K562 (cell line): ENCODE results near the gene HSD17B10. TPM values are rescaled to one million over a fixed set of nuclear protein-coding genes. Genes with fewer than 3 reads are reported as not detected.

ENCODE experiments used
- ATAC-seq: fragments of 200-7000 bp; cut with Tn5 transposase; 3 replicates; pipeline ENCODE4 v1.9.1; 2020; ENCODE audit warnings: moderate library complexity
- BruUV-seq: library from RNA; stranded (reverse); fragments of 400-500 nt; replicated peaks from 2 replicates; lab custom pipeline; 2021; lab: Mats Ljungman, UMichigan
- CTCF ChIA-PET: fragments of 300-600 bp; formaldehyde crosslinking; extraction: SDS; loops from one replicate; lab custom pipeline; 2021; ENCODE audit warnings: low intra/inter-chr PET ratio; lab: Yijun Ruan, JAX
- POLR2A ChIA-PET: fragments of 300-600, 350-650 bp; sonication (Branson Sonifier 250); formaldehyde crosslinking; extraction: SDS; loops from one replicate; lab custom pipeline; 2021; ENCODE audit warnings: antibody characterized with exemption, inconsistent platforms; lab: Yijun Ruan, JAX
- DNase-seq, 4 experiments: peaks; one replicate each; pipeline versions ENCODE4 v3.0.0 to v3.0.0-alpha.2; 2011 to 2018; ENCODE audit warnings: low spot score in 3 of 4, mixed read lengths in 3 of 4; ENCODE audit errors: extremely low read depth in 1 of 4
- FAIRE-seq: peaks from 2 replicates; lab custom pipeline; 2011; peaks lifted over from hg19 to GRCh38; lab: Jason Lieb, UNC
- H2AFZ ChIP-seq: 2 replicates; pipeline ENCODE4 v1.6.0; 2011; ENCODE audit warnings: low read depth, low read length, control low read depth, inconsistent platforms
- H3K27ac ChIP-seq: fragments of 200-600 bp; 3 replicates; pipeline ENCODE4 v1.8.0; 2011; ENCODE audit warnings: low read depth, mild to moderate bottlenecking, control low read depth, inconsistent platforms, low read length, moderate library complexity, mixed read lengths; ENCODE audit errors: extremely low read depth
- H3K27me3 ChIP-seq, 2 experiments: fragments of 300-600 bp in 1 of 2; 2 replicates in 1 of 2; 3 replicates in 1 of 2; pipeline versions ENCODE4 v1.6.0 to v1.8.0; 2011; ENCODE audit warnings: inconsistent platforms in 2 of 2, low read length in 2 of 2, mild to moderate bottlenecking in 1 of 2, mixed read lengths in 1 of 2, moderate library complexity in 1 of 2; ENCODE audit not compliant: control insufficient read depth in 2 of 2, insufficient read depth in 2 of 2
- H3K36me3 ChIP-seq: fragments of 300-600 bp; 3 replicates; pipeline ENCODE4 v1.8.0; 2011; ENCODE audit warnings: mild to moderate bottlenecking, low read length, inconsistent platforms; ENCODE audit not compliant: control insufficient read depth, insufficient read depth
- H3K4me1 ChIP-seq, 2 experiments: fragments of 200-600 bp in 1 of 2; replicated peaks in 1 of 2; 2 replicates in 1 of 2; 3 replicates in 1 of 2; pipeline versions ENCODE4 v1.5.1 to v1.8.0; 2011; ENCODE audit warnings: inconsistent platforms in 2 of 2, low read length in 2 of 2, mild to moderate bottlenecking in 1 of 2, mixed read lengths in 1 of 2, moderate library complexity in 1 of 2; ENCODE audit not compliant: control insufficient read depth in 2 of 2, insufficient read depth in 2 of 2
- H3K4me2 ChIP-seq: 2 replicates; pipeline ENCODE4 v1.6.1; 2011; ENCODE audit warnings: low read length, control low read depth, inconsistent platforms, mixed read lengths; ENCODE audit not compliant: insufficient read depth
- H3K4me3 ChIP-seq: fragments of 200-600 bp; sonication (generic), shearing (Covaris generic); 2 replicates; pipeline ENCODE4 v1.5.1; 2016; ENCODE audit warnings: control low read depth, inconsistent platforms
- H3K79me2 ChIP-seq: fragments of 200-600 bp; 3 replicates; pipeline ENCODE4 v1.8.0; 2011; ENCODE audit warnings: low read length, inconsistent platforms; ENCODE audit not compliant: control insufficient read depth, insufficient read depth
- H3K9ac ChIP-seq, 2 experiments: 2 replicates each; pipeline versions ENCODE4 v1.6.0 to v1.6.1; 2011; ENCODE audit warnings: low read depth in 2 of 2, low read length in 2 of 2, control low read depth in 1 of 2, inconsistent platforms in 1 of 2, mild to moderate bottlenecking in 1 of 2, mixed read lengths in 1 of 2; ENCODE audit not compliant: insufficient read depth in 1 of 2
- H3K9me1 ChIP-seq: one replicate; pipeline ENCODE4 v1.6.0; 2011; ENCODE audit warnings: inconsistent platforms, mild to moderate bottlenecking, low read length, moderate library complexity; ENCODE audit not compliant: control insufficient read depth, insufficient read depth
- H3K9me3 ChIP-seq: replicated peaks from 2 replicates; pipeline ENCODE4 v1.5.1; 2011; ENCODE audit warnings: low read depth, low read length, inconsistent platforms; ENCODE audit not compliant: control insufficient read depth, insufficient read depth
- H4K20me1 ChIP-seq: replicated peaks from 2 replicates; pipeline ENCODE4 v1.6.1; 2011; ENCODE audit warnings: low read length, inconsistent platforms, mixed read lengths; ENCODE audit not compliant: control insufficient read depth, insufficient read depth
- BDP1 ChIP-seq: IDR thresholded peaks from 3 replicates; pipeline ENCODE4 v1.6.1; 2011; ENCODE audit not compliant: insufficient read length, insufficient read depth
- BMI1 ChIP-seq: fragments of 150-350 bp; IDR thresholded peaks from 2 replicates; pipeline ENCODE4 v1.6.1; 2014; ENCODE audit warnings: low read length
- KHSRP ChIP-seq: fragments of 450-650 bp; IDR thresholded peaks from 2 replicates; pipeline ENCODE4 v1.6.1; 2017
- KLF6 ChIP-seq: fragments of 250-450 bp; sonication (Bioruptor Pico); IDR thresholded peaks from 2 replicates; pipeline ENCODE4 v1.4.0; 2020; ENCODE audit warnings: mild to moderate bottlenecking, moderate library complexity, borderline replicate concordance
- NELFE ChIP-seq: IDR thresholded peaks from 2 replicates; pipeline ENCODE4 v1.6.1; 2011; ENCODE audit warnings: mild to moderate bottlenecking; ENCODE audit not compliant: insufficient read depth, insufficient read length
- NFIC ChIP-seq: fragments of 450-650 bp; IDR thresholded peaks from 2 replicates; pipeline ENCODE4 v1.6.1; 2017; ENCODE audit warnings: mild to moderate bottlenecking, inconsistent platforms
- REST ChIP-seq, 2 experiments: fragments of 450-650 bp; formaldehyde crosslinking in 1 of 2; IDR thresholded peaks; 2 replicates each; pipeline versions ENCODE4 v1.4.0 to v1.6.1; 2014 to 2020; ENCODE audit warnings: mild to moderate bottlenecking in 2 of 2, borderline replicate concordance in 1 of 2, low read depth in 1 of 2
- WGBS: fragments of 100-300 bp; shearing (Covaris generic); methylation state at CpG from one replicate; pipeline ENCODE4 v1.1.6; 2016; ENCODE audit warnings: low coverage, mixed read lengths; ENCODE audit not compliant: insufficient coverage; ENCODE audit errors: missing lambda C conversion rate; 5-methylcytosine and 5-hydroxymethylcytosine counted together
- in situ Hi-C: fragments of 300-500 bp; cut with MboI; formaldehyde crosslinking; loops from 4 replicates; pipeline ENCODE4 v1.15.0; 2018; ENCODE audit warnings: inconsistent platforms, mixed read lengths
- intact Hi-C: fragments of 100-400 bp; cut with micrococcal nuclease; formaldehyde crosslinking; loops from 2 replicates; pipeline ENCODE4 v1.14.2; 2022
- polyA plus RNA-seq, 8 experiments: library from polyadenylated mRNA; depleted of rRNA in 4 of 8; stranded (reverse) in 5 of 8; unstranded in 3 of 8; fragments of >200 nt; fragmentation: Nextera tagmentation in 2 of 8; fragmentation: Illumina TruSeq in 1 of 8; extraction: Ambion mirVana in 2 of 8; extraction: Trizol in 1 of 8; gene quantifications; 2 replicates each; pipeline versions ENCODE4 v1.2.1 to v1.2.3, GENCODE V29; 2011 to 2014; ENCODE audit warnings: inconsistent platforms in 1 of 8, missing spikeins in 1 of 8
- total RNA-seq, 7 experiments: library from RNA; depleted of rRNA in 6 of 7; stranded (reverse); fragments of >200 nt in 6 of 7; fragmentation: Illumina TruSeq in 2 of 7; extraction: Trizol in 2 of 7; gene quantifications; 2 replicates each; pipeline versions ENCODE4 v1.2.1 to v1.2.3, GENCODE V29; 2011 to 2021; ENCODE audit warnings: low replicate concordance in 1 of 7
- TF ChIP-seq, protein P1 (sequence below), 3 experiments: IDR thresholded peaks in 2 of 3; conservative IDR thresholded peaks in 1 of 3; 2 replicates each; pipeline ENCODE4 v1.5.1; 2011 to 2012; ENCODE audit warnings: low read length in 3 of 3, mild to moderate bottlenecking in 3 of 3, control low read depth in 2 of 3, improper control_type of control experiment in 1 of 3, inconsistent platforms in 1 of 3, low read depth in 1 of 3, mixed read lengths in 1 of 3, moderate library complexity in 1 of 3; ENCODE audit not compliant: insufficient read depth in 2 of 3

The HSD17B10 gene
- total and polyA plus RNA-seq, 9 of the 15 experiments (the other 6 are each of a cell fraction or from before 2014, with no cell fraction given), result 45.3 to 221 (median 186) TPM

DNA sequence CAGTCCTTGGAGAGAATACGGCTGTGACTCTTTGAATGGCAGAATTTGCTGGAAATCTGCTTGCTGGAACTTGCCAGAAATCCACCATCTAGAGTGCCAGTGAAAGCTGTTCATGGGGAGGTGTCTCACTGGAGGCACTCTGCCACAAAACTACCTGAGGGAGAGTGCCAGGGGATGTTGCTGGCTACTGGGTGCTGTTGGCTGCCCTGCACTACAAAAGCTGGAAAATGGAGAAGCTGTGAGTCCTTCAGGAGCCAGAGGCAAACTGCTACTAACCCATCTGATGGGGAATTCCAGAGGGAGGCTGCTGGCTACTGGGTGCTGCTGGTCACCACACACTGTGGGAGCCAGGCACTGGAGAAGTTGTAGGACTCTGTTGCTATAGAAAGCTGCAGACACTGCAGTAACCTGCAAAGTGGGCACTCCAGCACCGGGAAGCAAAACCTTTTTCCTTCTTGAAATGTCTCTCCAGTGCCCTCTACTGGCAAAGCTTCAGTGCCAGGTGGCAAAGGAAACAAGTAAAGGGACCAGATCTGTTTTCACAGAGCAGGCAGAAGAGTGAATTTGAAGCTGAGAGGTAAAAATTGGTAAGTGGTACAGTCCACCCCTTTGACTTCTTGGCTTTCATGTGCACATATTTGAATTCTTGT lies 47.8 kb upstream of the HSD17B10 start (continued):
- TF ChIP-seq BMI1, result no peak

GRCh38 chrX:53481093-53481492 lies 46.9 kb upstream of the HSD17B10 start:
- Histone ChIP-seq H4K20me1 (no peaks in the 10 kb centered on the region), H3K79me2 (no peaks in the 10 kb centered on the region), H3K27ac (no peak overlapping the region), H3K9me1 (no peaks in the 10 kb centered on the region), H3K4me2 (no peak overlapping the region), H3K9me3 (no peaks in the 10 kb centered on the region), H3K36me3 (no peaks in the 10 kb centered on the region), H3K27me3 (no peaks in the 10 kb centered on the region), H3K4me3 (no peak overlapping the region), H2AFZ (peak overlapping the region; percentile 45; the same call in 1 of the 2 replicates), H3K9ac (no peak overlapping the region), H3K4me1 (no peaks in the 10 kb centered on the region)
- FAIRE-seq, result peak; percentile 76
- no TSS peak for BruUV-seq
- peak; percentile 79 for ATAC-seq
- WGBS, result 0% methylated on average over 5 of the region's 5 CpGs
- in situ Hi-C loops (no loop called here), intact Hi-C loops (loop anchor here (5.0 kb wide), 1 partner anchor 164 kb away; no protein-coding TSS in a partner anchor)
- ChIA-PET CTCF (no interaction called here), POLR2A (interaction anchor here (0.7 kb wide), 1 partner anchor 283 kb away, joined by 3 read pairs; no protein-coding TSS in a partner anchor)
- peak; percentile 13 to 39 (median 26) for DNase-seq
- TF ChIP-seq KLF6 (CRISPR knock-in tag) (no peak), NELFE (no peak), REST (IDR thresholded peaks at IDR 0.05; ENCODE audit: borderline replicate concordance) (0 out of 2 replicates have a peak, but pooled peaks have one; percentile 10), REST (CRISPR knock-in tag; IDR thresholded peaks at IDR 0.05; ENCODE audit: low read depth) (no peak), BDP1 (no peak), KHSRP (no peak), NFIC (no peak)
- TF ChIP-seq, protein P1, sequence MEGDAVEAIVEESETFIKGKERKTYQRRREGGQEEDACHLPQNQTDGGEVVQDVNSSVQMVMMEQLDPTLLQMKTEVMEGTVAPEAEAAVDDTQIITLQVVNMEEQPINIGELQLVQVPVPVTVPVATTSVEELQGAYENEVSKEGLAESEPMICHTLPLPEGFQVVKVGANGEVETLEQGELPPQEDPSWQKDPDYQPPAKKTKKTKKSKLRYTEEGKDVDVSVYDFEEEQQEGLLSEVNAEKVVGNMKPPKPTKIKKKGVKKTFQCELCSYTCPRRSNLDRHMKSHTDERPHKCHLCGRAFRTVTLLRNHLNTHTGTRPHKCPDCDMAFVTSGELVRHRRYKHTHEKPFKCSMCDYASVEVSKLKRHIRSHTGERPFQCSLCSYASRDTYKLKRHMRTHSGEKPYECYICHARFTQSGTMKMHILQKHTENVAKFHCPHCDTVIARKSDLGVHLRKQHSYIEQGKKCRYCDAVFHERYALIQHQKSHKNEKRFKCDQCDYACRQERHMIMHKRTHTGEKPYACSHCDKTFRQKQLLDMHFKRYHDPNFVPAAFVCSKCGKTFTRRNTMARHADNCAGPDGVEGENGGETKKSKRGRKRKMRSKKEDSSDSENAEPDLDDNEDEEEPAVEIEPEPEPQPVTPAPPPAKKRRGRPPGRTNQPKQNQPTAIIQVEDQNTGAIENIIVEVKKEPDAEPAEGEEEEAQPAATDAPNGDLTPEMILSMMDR (IDR thresholded peaks at IDR 0.05 in 2 of 3, conservative IDR thresholded peaks at IDR 0.05 in 1 of 3; ENCODE audit: insufficient read depth in 2 of 3, low read depth in 1 of 3, low read length in 3 of 3), result peak; percentile 51 to 69 (median 59)
